Right cardiac atrium (tissue), 5 donors: ENCODE results near the gene PIGL. TPM values are rescaled to one million over a fixed set of nuclear protein-coding genes. Genes with fewer than 3 reads are reported as not detected.
"Not testable (repeated sequence)": the region's sequence is repeated elsewhere in the genome, so short reads cannot be mapped to it uniquely, and the experiment has no call there.

Experiments used
- ATAC-seq, 2 donors: fragments of 200-7000 bp; cut with Tn5 transposase; one replicate each; pipeline versions ENCODE4 v1.8.0 to v1.9.1; 2020; ENCODE audit warnings: moderate library complexity in 2 of 2, mild to moderate bottlenecking in 1 of 2
- DNase-seq, 3 donors: peaks; one replicate each; pipeline ENCODE4 v3.0.0-alpha.2; 2020
- H3K27ac ChIP-seq: one replicate; pipeline ENCODE4 v1.5.1; 2013; ENCODE audit warnings: mild to moderate bottlenecking, low read length, control low read depth, moderate library complexity
- H3K27me3 ChIP-seq: one replicate; pipeline ENCODE4 v1.6.1; 2013; ENCODE audit not compliant: control insufficient read depth, insufficient read depth
- H3K4me1 ChIP-seq: one replicate; pipeline ENCODE4 v1.6.1; 2013; ENCODE audit warnings: low read length; ENCODE audit not compliant: control insufficient read depth, insufficient read depth
- H3K4me3 ChIP-seq: one replicate; pipeline ENCODE4 v1.5.1; 2013; ENCODE audit warnings: low read length, control low read depth
- H3K9me3 ChIP-seq: one replicate; pipeline ENCODE4 v1.6.1; 2013; ENCODE audit warnings: low read length; ENCODE audit not compliant: control insufficient read depth
- WGBS: extraction: QIAGEN DNeasy Blood & Tissue Kit; methylation state at CpG from one replicate; pipeline ENCODE4 v1.1.7; 2013; 5-methylcytosine and 5-hydroxymethylcytosine counted together
- intact Hi-C, 4 donors: fragments of 100-400 bp; cut with DNase I; formaldehyde crosslinking; loops; one replicate each; pipeline versions ENCODE4 v1.11.0 to v1.14.0; 2022 to 2023
- polyA plus RNA-seq: library from polyadenylated mRNA; stranded (reverse); fragments of 200-250 nt; gene quantifications from one replicate; pipeline ENCODE4 v1.2.3, GENCODE V29; 2013
- total RNA-seq, 4 donors: library from RNA; stranded (reverse); fragmentation: NEBNext Ultra II Directional; extraction: Animal tissue kit (Norgen Biotek cat#: 25700); gene quantifications; one replicate each; pipeline ENCODE4 v1.2.1, GENCODE V29; 2021
- donor health status: healthy with polysubstance abuse.
- donor health status: DM: no; HTN: yes; CAD: no.
- donor health status: DM: no; HTN: no; CAD: no.
- donor health status: DM: no; HTN: yes; CAD: no; lungs with severe emphysema.
- donor health status: DM: yes; HTN: yes; CAD: no.

The PIGL gene
- total and polyA plus RNA-seq, 5 donors = 9.6 to 16.7 (median 11.6) TPM

DNA sequence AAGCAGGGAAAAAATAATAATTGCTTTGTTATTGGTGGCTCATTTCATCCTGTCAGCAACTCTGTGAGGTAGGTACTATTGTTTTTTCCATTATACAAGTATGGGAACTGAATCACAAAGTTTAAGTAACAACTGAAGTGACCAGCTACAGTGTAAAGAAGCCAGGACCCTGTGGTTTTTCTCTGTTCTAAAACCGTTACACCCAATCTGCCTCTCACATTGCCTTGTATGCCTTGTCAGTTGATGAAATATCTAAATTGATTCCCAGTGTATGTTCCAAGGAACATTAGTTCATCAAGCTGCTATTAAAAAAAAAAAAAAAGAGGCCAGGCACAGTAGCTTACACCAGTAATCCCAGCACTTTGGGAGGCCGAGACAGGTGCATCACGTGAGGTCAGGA is 5.4 kb downstream of the PIGL start:
- Histone ChIP-seq H3K27me3 (no peaks in the 10 kb centered on the region), H3K4me1 (no peaks in the 10 kb centered on the region), H3K4me3 (no peak overlapping the region), H3K27ac (no peak overlapping the region), H3K9me3 (no peaks in the 10 kb centered on the region)
- DNase-seq = no peak
- intact Hi-C loops = no loop called here
- ATAC-seq = no peak
- 89% methylated on average over 3 of the region's 3 CpGs for WGBS

- H3K27me3 ChIP-seq, DNase-seq, ATAC-seq, H3K4me1 ChIP-seq, H3K4me3 ChIP-seq, H3K27ac ChIP-seq, intact Hi-C loops, H3K9me3 ChIP-seq: not testable (repeated sequence)
- 93% methylated on average over 8 of the region's 8 CpGs for WGBS
Observed at GRCh38 chr17:16229912-16230561, 13.0 kb downstream of the PIGL start.

- no peak overlapping the region for H3K4me3 ChIP-seq
- intact Hi-C loops = no loop called here
- no peaks in the 10 kb centered on the region for H3K9me3 ChIP-seq
- H3K27me3 ChIP-seq = no peaks in the 10 kb centered on the region
- ATAC-seq = no peak
- no peaks in the 10 kb centered on the region for H3K4me1 ChIP-seq
- no peak overlapping the region for H3K27ac ChIP-seq
- no peak for DNase-seq
- 92% methylated on average over 1 of the region's 1 CpG for WGBS
Observed at GRCh38 chr17:16232391-16232790, 15.4 kb downstream of the PIGL start.

DNA sequence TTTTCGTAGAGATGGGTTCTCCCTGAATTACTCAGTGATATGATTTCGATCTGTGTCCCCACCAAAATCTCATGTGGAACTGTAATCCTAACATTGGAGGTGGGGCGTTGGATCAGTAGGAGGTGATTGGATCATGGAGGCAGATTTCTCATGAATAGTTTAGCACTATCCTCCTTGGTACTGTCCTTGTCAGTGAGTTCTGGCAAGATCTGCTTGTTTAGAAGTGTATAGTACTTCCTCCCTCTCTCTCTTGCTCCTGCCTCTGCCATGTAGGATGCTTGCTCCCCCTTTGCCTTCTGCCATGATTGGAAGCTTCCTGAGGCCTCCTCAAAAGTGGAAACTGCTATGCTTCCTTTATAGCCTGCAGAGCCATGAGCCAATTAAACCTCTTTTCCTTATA is 22.9 kb downstream of the PIGL start:
- H3K9me3 ChIP-seq = no peaks in the 10 kb centered on the region
- no peak overlapping the region for H3K4me3 ChIP-seq
- H3K27ac ChIP-seq = no peak overlapping the region
- ATAC-seq (no peak), DNase-seq (no peak)
- intact Hi-C loops = no loop called here
- no peaks in the 10 kb centered on the region for H3K27me3 ChIP-seq
- no peaks in the 10 kb centered on the region for H3K4me1 ChIP-seq
- 96% methylated on average over 3 of the region's 3 CpGs for WGBS

DNA sequence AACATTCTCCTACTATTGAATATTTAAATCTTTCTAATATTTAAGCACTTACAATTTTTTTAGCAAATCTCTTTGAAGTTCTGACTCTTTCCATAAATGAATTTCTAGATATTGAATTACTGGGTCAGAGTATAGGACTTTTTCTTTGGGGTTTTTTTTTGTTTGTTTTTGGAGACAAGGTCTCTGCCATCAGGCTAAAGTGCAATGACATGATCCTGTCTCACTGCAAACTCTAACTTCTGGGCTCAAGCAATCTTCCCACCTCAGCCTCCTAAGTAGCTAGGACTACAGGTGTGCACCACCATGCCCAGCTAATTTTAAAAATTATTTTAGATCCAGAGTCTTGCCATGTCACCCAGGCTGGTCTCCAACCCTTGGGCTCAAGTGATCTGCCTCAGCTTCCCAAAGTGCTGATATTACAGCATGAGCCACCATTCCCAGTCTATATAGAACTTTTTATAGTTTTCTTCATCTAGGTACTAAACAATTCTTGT is 24.9 kb downstream of the PIGL start:
- H3K27ac ChIP-seq = no peak overlapping the region
- no peak overlapping the region for H3K4me3 ChIP-seq
- DNase-seq (no peak), ATAC-seq (no peak)
- H3K27me3 ChIP-seq = no peaks in the 10 kb centered on the region
- intact Hi-C loops = no loop called here
- no peaks in the 10 kb centered on the region for H3K9me3 ChIP-seq
- H3K4me1 ChIP-seq = no peaks in the 10 kb centered on the region

DNA sequence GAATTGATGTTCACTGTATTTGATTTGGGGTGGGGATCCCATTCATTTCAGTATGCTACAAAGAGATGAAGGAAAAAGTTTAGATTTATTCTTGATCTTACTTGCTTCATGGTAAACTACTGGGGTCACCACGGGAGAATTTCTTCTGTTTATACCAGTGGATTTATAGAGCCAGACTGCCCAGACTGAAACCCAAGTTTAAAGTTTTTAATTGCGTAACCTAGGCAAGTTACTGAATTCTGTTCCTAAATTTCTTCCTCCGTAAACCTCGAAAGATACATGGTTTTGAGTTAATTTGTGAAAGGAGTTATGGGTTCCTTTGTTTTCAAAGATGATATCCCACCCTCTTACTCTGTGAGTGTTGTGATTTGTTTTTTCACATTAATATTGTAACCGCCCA is 26.4 kb downstream of the PIGL start:
- intact Hi-C loops = no loop called here
- 90% methylated on average over 5 of the region's 5 CpGs for WGBS
- no peaks in the 10 kb centered on the region for H3K27me3 ChIP-seq
- DNase-seq (no peak), ATAC-seq (no peak)
- H3K27ac ChIP-seq = no peak overlapping the region
- H3K4me1 ChIP-seq = no peaks in the 10 kb centered on the region
- no peak overlapping the region for H3K4me3 ChIP-seq
- H3K9me3 ChIP-seq = no peaks in the 10 kb centered on the region

DNA sequence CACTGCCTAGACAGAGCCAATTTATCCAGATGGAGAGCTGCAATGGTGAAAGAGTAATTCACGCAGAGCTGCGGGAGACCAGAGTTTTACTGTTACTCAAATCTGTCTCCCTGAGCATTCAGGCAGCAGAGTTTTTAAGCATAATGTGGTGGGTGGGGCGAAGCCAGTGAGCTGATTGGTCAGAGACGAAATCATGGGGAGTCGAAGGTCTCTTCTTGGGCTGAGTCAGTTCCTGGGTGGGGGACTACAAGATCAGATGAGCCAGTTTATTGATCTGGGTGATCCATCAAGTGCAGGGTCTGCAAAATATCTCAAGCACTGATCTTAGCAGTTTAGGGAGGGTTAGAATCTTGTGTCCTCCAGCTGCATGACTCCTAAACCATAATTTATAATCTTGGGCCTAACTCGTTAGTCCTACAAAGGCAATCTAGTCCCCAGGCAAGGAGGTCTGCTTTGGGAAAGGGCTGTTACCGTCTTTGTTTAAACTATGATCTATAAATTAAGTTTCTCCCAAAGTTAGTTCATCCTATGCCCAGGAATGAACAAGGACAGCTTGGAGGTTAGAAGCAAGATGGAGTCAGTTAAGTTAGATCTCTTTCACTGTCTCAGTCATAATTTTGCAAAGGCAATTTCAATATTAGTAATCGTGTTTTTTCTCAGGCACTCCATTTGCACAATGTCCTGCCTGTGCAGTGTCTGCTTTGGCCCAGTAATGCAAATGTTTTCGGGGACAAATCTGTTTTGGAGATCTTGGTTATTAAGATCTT is 27.0 kb downstream of the PIGL start:
- WGBS = 86% methylated on average over 9 of the region's 9 CpGs
- no peaks in the 10 kb centered on the region for H3K9me3 ChIP-seq
- H3K4me3 ChIP-seq = no peak overlapping the region
- H3K27me3 ChIP-seq = no peaks in the 10 kb centered on the region
- no peak overlapping the region for H3K27ac ChIP-seq
- DNase-seq = no peak
- no peaks in the 10 kb centered on the region for H3K4me1 ChIP-seq
- intact Hi-C loops = no loop called here
- ATAC-seq = no peak

- intact Hi-C loops = no loop called here
- no peak for ATAC-seq
- no peak for DNase-seq
- Histone ChIP-seq H3K4me3 (no peak overlapping the region), H3K4me1 (no peaks in the 10 kb centered on the region), H3K27ac (no peak overlapping the region), H3K27me3 (no peaks in the 10 kb centered on the region), H3K9me3 (no peaks in the 10 kb centered on the region)
- 96% methylated on average over 7 of the region's 7 CpGs for WGBS
Observed at GRCh38 chr17:16247586-16247984, 30.6 kb downstream of the PIGL start.

DNA sequence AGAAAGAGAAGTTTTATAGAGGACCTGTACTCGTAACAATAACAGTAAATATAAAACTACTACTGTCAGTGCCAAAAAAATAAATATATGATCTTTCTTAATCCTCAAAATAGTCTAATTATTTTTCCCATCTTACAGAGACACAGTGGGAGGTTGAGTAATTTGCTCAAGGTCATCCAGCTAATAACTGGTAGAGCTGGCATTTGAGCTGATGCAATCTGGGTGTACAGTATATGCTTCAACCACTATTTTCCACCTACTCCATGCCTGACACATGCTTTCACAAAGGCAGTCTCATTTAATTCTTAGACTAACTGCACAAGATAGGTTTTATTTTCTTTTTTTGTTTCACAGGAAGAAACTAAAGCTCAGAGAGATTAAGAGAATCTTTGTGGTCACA is 33.6 kb downstream of the PIGL start:
- no peak for ATAC-seq

DNA sequence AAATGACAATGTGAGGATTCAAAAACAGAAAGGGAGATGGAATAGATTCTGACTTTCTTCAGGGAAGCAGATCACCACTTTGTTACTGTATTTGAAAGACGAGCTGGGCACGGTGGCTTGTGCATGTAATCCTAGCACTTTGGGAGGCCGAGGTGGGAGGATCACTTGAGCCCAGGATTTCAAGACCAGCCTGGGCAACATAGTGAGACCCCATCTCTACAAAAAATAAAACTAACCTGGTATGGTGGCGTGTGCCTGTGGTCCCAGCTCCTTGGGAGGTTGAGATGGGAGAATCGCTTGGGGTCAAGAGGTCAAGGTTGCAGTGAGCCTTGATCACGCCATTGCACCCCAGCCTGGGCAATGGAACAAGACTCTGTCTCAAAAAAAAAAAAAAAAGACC is 34.0 kb downstream of the PIGL start:
- ATAC-seq (no peak), DNase-seq (no peak)
- Histone ChIP-seq H3K4me3 (no peak overlapping the region), H3K9me3 (no peaks in the 10 kb centered on the region), H3K4me1 (no peaks in the 10 kb centered on the region), H3K27me3 (no peaks in the 10 kb centered on the region), H3K27ac (no peak overlapping the region)
- intact Hi-C loops = no loop called here
- 96% methylated on average over 6 of the region's 6 CpGs for WGBS

More for the DNA sequence above, 33.6 kb downstream of the PIGL start:
- Histone ChIP-seq H3K27ac (no peak overlapping the region), H3K27me3 (no peaks in the 10 kb centered on the region), H3K9me3 (no peaks in the 10 kb centered on the region), H3K4me1 (no peaks in the 10 kb centered on the region), H3K4me3 (no peak overlapping the region)
- DNase-seq = no peak
- WGBS = 95% methylated on average over 1 of the region's 1 CpG
- intact Hi-C loops = no loop called here

- WGBS = 72% methylated on average over 1 of the region's 1 CpG
Observed at GRCh38 chr17:16251556-16251955, 34.5 kb downstream of the PIGL start.

More at GRCh38 chr17:16251556-16251955, 34.5 kb downstream of the PIGL start:
- H3K9me3 ChIP-seq = no peaks in the 10 kb centered on the region
- DNase-seq = no peak
- intact Hi-C loops = no loop called here
- no peak overlapping the region for H3K27ac ChIP-seq
- H3K4me3 ChIP-seq = no peak overlapping the region
- no peaks in the 10 kb centered on the region for H3K27me3 ChIP-seq
- ATAC-seq = no peak
- no peaks in the 10 kb centered on the region for H3K4me1 ChIP-seq
